HepG2 (cell line): Measurements from ENCODE around the gene TCF3. TPM values are rescaled to one million over a fixed set of nuclear protein-coding genes. Genes with fewer than 3 reads are reported as not detected.
"Not testable (repeated sequence)": the region's sequence is repeated elsewhere in the genome, so short reads cannot be mapped to it uniquely, and the experiment has no call there.

ENCODE experiments used
- ATAC-seq: fragments of 200-7000 bp; cut with Tn5 transposase; 3 replicates; pipeline ENCODE4 v1.9.1; 2020; ENCODE audit warnings: mild to moderate bottlenecking, moderate library complexity
- BruUV-seq: library from RNA; stranded (reverse); fragments of 400-500 nt; replicated peaks from 2 replicates; lab custom pipeline; 2021; lab: Mats Ljungman, UMichigan
- CTCF ChIA-PET: fragments of 300-600 bp; formaldehyde crosslinking; extraction: SDS; loops from one replicate; lab custom pipeline; 2021; ENCODE audit warnings: low total read pairs, inconsistent platforms, low intra/inter-chr PET ratio; lab: Yijun Ruan, JAX
- POLR2A ChIA-PET: fragments of 350-600 bp; sonication (Branson Sonifier 250); formaldehyde crosslinking; loops from one replicate; lab custom pipeline; 2020; ENCODE audit warnings: antibody characterized with exemption, inconsistent platforms; lab: Yijun Ruan, JAX
- DNase-seq: peaks from one replicate; pipeline ENCODE4 v3.0.0-alpha.2; 2015; ENCODE audit warnings: low spot score
- FAIRE-seq: peaks from 3 replicates; lab custom pipeline; 2011; peaks lifted over from hg19 to GRCh38; lab: Jason Lieb, UNC
- H2AFZ ChIP-seq: one replicate; pipeline ENCODE4 v1.6.1; 2011; ENCODE audit warnings: low read length, inconsistent platforms
- H3K27ac ChIP-seq: fragments of 300-600 bp; 3 replicates; pipeline ENCODE4 v1.8.0; 2011; ENCODE audit warnings: mixed run types, mild to moderate bottlenecking, mixed read lengths, low read length, inconsistent platforms; ENCODE audit not compliant: insufficient read depth; ENCODE audit errors: extremely low read length
- H3K27me3 ChIP-seq, 2 experiments: fragments of 200-600 bp in 1 of 2; 2 replicates in 1 of 2; 3 replicates in 1 of 2; pipeline versions ENCODE4 v1.6.0 to v1.8.0; 2011; ENCODE audit warnings: low read length in 2 of 2, mild to moderate bottlenecking in 2 of 2, moderate library complexity in 2 of 2, inconsistent platforms in 1 of 2; ENCODE audit not compliant: insufficient read depth in 2 of 2, control insufficient read depth in 1 of 2
- H3K36me3 ChIP-seq, 2 experiments: fragments of 200-600 bp in 1 of 2; replicated peaks in 1 of 2; 2 replicates in 1 of 2; 3 replicates in 1 of 2; pipeline versions ENCODE4 v1.5.1 to v1.8.0; 2011; ENCODE audit warnings: low read length in 2 of 2, inconsistent platforms in 1 of 2; ENCODE audit not compliant: insufficient read depth in 2 of 2, control insufficient read depth in 1 of 2
- H3K4me1 ChIP-seq: 2 replicates; pipeline ENCODE4 v1.5.1; 2012; ENCODE audit warnings: low read length, inconsistent platforms; ENCODE audit not compliant: insufficient read depth
- H3K4me2 ChIP-seq: 2 replicates; pipeline ENCODE4 v1.6.0; 2011; ENCODE audit warnings: low read depth, low read length, inconsistent platforms
- H3K4me3 ChIP-seq, 3 experiments: fragments of 200-600 bp in 1 of 3; sonication (generic), shearing (Covaris generic) in 1 of 3; replicated peaks in 1 of 3; 2 replicates each; pipeline ENCODE4 v1.5.1; 2011 to 2016; ENCODE audit warnings: low read length in 3 of 3, inconsistent platforms in 2 of 3, low read depth in 2 of 3, mild to moderate bottlenecking in 2 of 3, control low read depth in 1 of 3, mixed read lengths in 1 of 3; ENCODE audit not compliant: insufficient read depth in 1 of 3
- H3K79me2 ChIP-seq: one replicate; pipeline ENCODE4 v1.6.1; 2011; ENCODE audit warnings: low read length, inconsistent platforms; ENCODE audit not compliant: insufficient read depth
- H3K9ac ChIP-seq: 2 replicates; pipeline ENCODE4 v1.6.0; 2011; ENCODE audit warnings: mild to moderate bottlenecking, low read depth, low read length, inconsistent platforms; ENCODE audit not compliant: insufficient read depth
- H3K9me3 ChIP-seq: 2 replicates; pipeline ENCODE4 v1.5.1; 2012; ENCODE audit warnings: mild to moderate bottlenecking, low read length
- H4K20me1 ChIP-seq: 2 replicates; pipeline ENCODE4 v1.6.0; 2011; ENCODE audit warnings: inconsistent platforms, mild to moderate bottlenecking, low read length, moderate library complexity; ENCODE audit not compliant: insufficient read depth
- AGO2 ChIP-seq: fragments of 200-400 bp; formaldehyde crosslinking; optimal IDR thresholded peaks from 2 replicates; pipeline ENCODE3; 2017; ENCODE audit warnings: mild to moderate bottlenecking, low read depth, low read length, moderate library complexity
- HDAC2 ChIP-seq: sonication (generic); formaldehyde crosslinking; IDR thresholded peaks from 2 replicates; pipeline ENCODE4 v1.4.0; 2020; ENCODE audit warnings: missing genetic modification reagents
- WGBS: methylation state at CpG from one replicate; pipeline ENCODE4 v1.1.6; 2017; ENCODE audit warnings: low lambda C conversion rate; 5-methylcytosine and 5-hydroxymethylcytosine counted together
- in situ Hi-C: cut with HindIII; loops from 2 replicates; pipeline ENCODE4 v1.10.0; 2017; ENCODE audit warnings: low pct_unique_long_range_greater_than_20kb; ENCODE audit not compliant: extremely low pct_ligation_motif_present
- intact Hi-C: fragments of 100-400 bp; cut with micrococcal nuclease; formaldehyde crosslinking; loops from one replicate; pipeline ENCODE4 v1.10.0; 2022; ENCODE audit not compliant: unreplicated experiment
- polyA plus RNA-seq, 8 experiments: library from polyadenylated mRNA; depleted of rRNA in 3 of 8; stranded (reverse) in 7 of 8; unstranded in 1 of 8; fragments of >200 nt; fragmentation: Illumina TruSeq in 4 of 8; extraction: Trizol in 4 of 8; gene quantifications; 2 replicates each; pipeline versions ENCODE4 v1.2.1 to v1.2.3, GENCODE V29; 2011 to 2016; ENCODE audit warnings: low read depth in 4 of 8, missing spikeins in 1 of 8, mixed read lengths in 1 of 8; ENCODE audit not compliant: insufficient read depth in 1 of 8
- total RNA-seq, 5 experiments: library from RNA; depleted of rRNA; stranded (reverse); fragments of >200 nt; fragmentation: Illumina TruSeq; extraction: Trizol; gene quantifications; 2 replicates each; pipeline ENCODE4 v1.2.3, GENCODE V29; 2016; ENCODE audit warnings: low read depth in 1 of 5

TCF3 gene
- total and polyA plus RNA-seq, 2 of the 13 experiments (the other 11 are each of a cell fraction or from before 2014, with no cell fraction given) = 51.4 to 53.2 TPM

- no peak for FAIRE-seq
- DNase-seq = no peak
- in situ Hi-C loops (no loop called here), intact Hi-C loops (no loop called here)
- ATAC-seq = no peak
- no peaks in the 10 kb centered on the region for H4K20me1 ChIP-seq
- H3K4me2 ChIP-seq = no peak overlapping the region
- peaks cover 5 to 45% of the 10 kb centered on the region in 2 experiments; a peak in 4 of 5 replicates for H3K36me3 ChIP-seq
- H2AFZ ChIP-seq = no peak overlapping the region
- BruUV-seq = no TSS peak
- WGBS = 96% methylated on average over 15 of the region's 16 CpGs
- POLR2A ChIA-PET = no interaction called here
- CTCF ChIA-PET = no interaction called here
- TF ChIP-seq HDAC2 (CRISPR knock-in tag) (no peak), AGO2 (peak; percentile 62)
- no peak overlapping the region for H3K4me3 ChIP-seq
- no peak overlapping the region for H3K27ac ChIP-seq
- no peaks in the 10 kb centered on the region for H3K79me2 ChIP-seq
- H3K4me1 ChIP-seq = no peaks in the 10 kb centered on the region
- no peaks in the 10 kb centered on the region for H3K27me3 ChIP-seq
- no peak overlapping the region for H3K9ac ChIP-seq
- no peaks in the 10 kb centered on the region for H3K9me3 ChIP-seq
Observed at GRCh38 chr19:1644070-1644469, 8.3 kb downstream of the TCF3 start.

- H3K79me2 ChIP-seq = peaks cover 16% of the 10 kb centered on the region
- H3K4me3 ChIP-seq, intact Hi-C loops: not testable (repeated sequence)
Observed at GRCh38 chr19:1640893-1641448, 11.4 kb downstream of the TCF3 start.

More at GRCh38 chr19:1640893-1641448, 11.4 kb downstream of the TCF3 start:
- FAIRE-seq, ATAC-seq, in situ Hi-C loops, H3K27ac ChIP-seq, POLR2A ChIA-PET, BruUV-seq, H2AFZ ChIP-seq, DNase-seq, H3K9ac ChIP-seq, CTCF ChIA-PET, H3K4me1 ChIP-seq, H3K9me3 ChIP-seq, H3K4me2 ChIP-seq, H4K20me1 ChIP-seq, H3K27me3 ChIP-seq: not testable (repeated sequence)
- WGBS = 97% methylated on average over 10 of the region's 10 CpGs
- H3K36me3 ChIP-seq = peaks cover 4 to 46% of the 10 kb centered on the region in 2 experiments; a peak in 4 of 5 replicates
